ENCODE results near the gene NAT10.

GRCh38 chr11:34140149-34140548, 34.7 kb downstream of the NAT10 start:
- TF ChIP-seq CTCF (IDR thresholded peaks at IDR 0.05; ENCODE audit: poor library complexity, severe bottlenecking) (no peak), TAF1 (IDR thresholded peaks at IDR 0.05; ENCODE audit: low read depth) (no peak), REST (IDR thresholded peaks at IDR 0.05; ENCODE audit: borderline replicate concordance) (no peak), POLR2AphosphoS5 (IDR thresholded peaks at IDR 0.05) (no peak), SMC3 (conservative IDR thresholded peaks at IDR 0.05; ENCODE audit: poor library complexity) (no peak), EZH2 (IDR thresholded peaks at IDR 0.05; ENCODE audit: borderline replicate concordance, insufficient read depth, low read length, poor library complexity, severe bottlenecking) (no peak)

Data from neural cell (in vitro differentiated cells).